ENCODE measurements around the gene ARL5B.

ARL5B gene

DNA sequence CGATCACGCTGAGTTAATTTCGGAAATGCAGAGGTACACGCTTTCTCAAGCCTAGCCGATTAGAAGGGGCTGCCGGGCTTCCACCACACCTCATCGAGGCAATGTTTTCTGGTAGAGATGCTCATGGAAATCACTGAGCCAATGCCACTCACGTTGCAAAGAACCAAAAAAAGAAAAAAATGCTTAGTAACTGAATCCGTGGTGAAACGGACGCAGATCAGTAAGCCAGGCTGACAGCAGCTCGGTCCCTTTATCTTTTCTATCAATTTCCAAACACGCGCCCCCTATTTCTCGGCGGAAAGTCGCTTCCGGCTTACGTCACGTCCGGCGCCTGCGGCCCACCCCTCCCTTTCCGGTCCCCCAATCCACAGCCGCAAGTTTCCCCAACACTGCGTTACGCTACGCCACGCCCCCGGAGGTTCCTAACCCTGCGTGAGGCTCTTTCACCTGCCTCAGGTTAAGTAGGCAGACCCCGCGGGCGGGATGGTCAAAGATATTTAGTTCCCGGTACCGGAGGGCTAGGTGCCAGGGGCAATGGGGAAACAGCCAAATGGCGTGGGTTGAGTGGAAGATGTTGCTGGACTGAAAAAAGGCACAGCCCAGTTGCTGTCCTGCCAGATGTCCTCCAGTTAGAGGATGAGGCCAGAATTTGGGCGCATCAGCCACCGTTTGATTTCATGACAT is 7.8 kb upstream of the ARL5B start, which contains the start of gene NSUN6 (continued):
- TF ChIP-seq ZBTB1 (tag by site-specific recombination; IDR thresholded peaks at IDR 0.05) (no peak), KLF7 (tag by site-specific recombination; IDR thresholded peaks at IDR 0.05; ENCODE audit: borderline replicate concordance) (no peak; the same call in 1 of the 2 replicates), SETDB1 (IDR thresholded peaks at IDR 0.05; ENCODE audit: insufficient read length, low read length) (no peak), ZNF549 (tag by site-specific recombination; IDR thresholded peaks at IDR 0.05) (no peak), SCRT2 (tag by site-specific recombination; IDR thresholded peaks at IDR 0.05) (no peak), ZNF146 (tag by site-specific recombination; IDR thresholded peaks at IDR 0.05) (no peak), KLF1 (tag by site-specific recombination; IDR thresholded peaks at IDR 0.05) (peak; percentile 68), ZNF292 (tag by site-specific recombination; IDR thresholded peaks at IDR 0.05; ENCODE audit: borderline replicate concordance, low read depth) (no peak), EGR2 (tag by site-specific recombination; IDR thresholded peaks at IDR 0.05; ENCODE audit: low read depth) (peak; percentile 47), ZNF394 (tag by site-specific recombination; IDR thresholded peaks at IDR 0.05; ENCODE audit: borderline replicate concordance) (peak; percentile 43; the same call in 1 of the 2 replicates), ZNF768 (tag by site-specific recombination; IDR thresholded peaks at IDR 0.05) (no peak), ZNF23 (tag by site-specific recombination; IDR thresholded peaks at IDR 0.05; ENCODE audit: borderline replicate concordance) (no peak), YY1 (tag by site-specific recombination; IDR thresholded peaks at IDR 0.05) (no peak; the same call in 1 of the 2 replicates), ZNF664 (tag by site-specific recombination; IDR thresholded peaks at IDR 0.05) (no peak), ZFHX2 (tag by site-specific recombination; conservative IDR thresholded peaks at IDR 0.05) (peak; percentile 52), ZNF221 (tag by site-specific recombination; IDR thresholded peaks at IDR 0.05; ENCODE audit: borderline replicate concordance) (no peak), PRDM4 (tag by site-specific recombination; IDR thresholded peaks at IDR 0.05) (no peak), PRDM2 (tag by site-specific recombination; IDR thresholded peaks at IDR 0.05; ENCODE audit: borderline replicate concordance) (no peak), TCF7L2 (IDR thresholded peaks at IDR 0.05; ENCODE audit: borderline replicate concordance, low read depth, low read length) (no peak)
- TF ChIP-seq, protein P1, sequence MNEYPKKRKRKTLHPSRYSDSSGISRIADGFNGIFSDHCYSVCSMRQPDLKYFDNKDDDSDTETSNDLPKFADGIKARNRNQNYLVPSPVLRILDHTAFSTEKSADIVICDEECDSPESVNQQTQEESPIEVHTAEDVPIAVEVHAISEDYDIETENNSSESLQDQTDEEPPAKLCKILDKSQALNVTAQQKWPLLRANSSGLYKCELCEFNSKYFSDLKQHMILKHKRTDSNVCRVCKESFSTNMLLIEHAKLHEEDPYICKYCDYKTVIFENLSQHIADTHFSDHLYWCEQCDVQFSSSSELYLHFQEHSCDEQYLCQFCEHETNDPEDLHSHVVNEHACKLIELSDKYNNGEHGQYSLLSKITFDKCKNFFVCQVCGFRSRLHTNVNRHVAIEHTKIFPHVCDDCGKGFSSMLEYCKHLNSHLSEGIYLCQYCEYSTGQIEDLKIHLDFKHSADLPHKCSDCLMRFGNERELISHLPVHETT (tag by site-specific recombination; IDR thresholded peaks at IDR 0.05) = 0 out of 2 replicates have a peak, but pooled peaks have one; percentile 21
- TF ChIP-seq, protein P2, sequence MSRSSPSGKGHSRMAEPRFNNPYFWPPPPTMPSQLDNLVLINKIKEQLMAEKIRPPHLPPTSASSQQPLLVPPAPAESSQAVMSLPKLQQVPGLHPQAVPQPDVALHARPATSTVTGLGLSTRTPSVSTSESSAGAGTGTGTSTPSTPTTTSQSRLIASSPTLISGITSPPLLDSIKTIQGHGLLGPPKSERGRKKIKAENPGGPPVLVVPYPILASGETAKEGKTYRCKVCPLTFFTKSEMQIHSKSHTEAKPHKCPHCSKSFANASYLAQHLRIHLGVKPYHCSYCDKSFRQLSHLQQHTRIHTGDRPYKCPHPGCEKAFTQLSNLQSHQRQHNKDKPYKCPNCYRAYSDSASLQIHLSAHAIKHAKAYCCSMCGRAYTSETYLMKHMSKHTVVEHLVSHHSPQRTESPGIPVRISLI (tag by site-specific recombination; IDR thresholded peaks at IDR 0.05) = no peak
- TF ChIP-seq, protein P3, sequence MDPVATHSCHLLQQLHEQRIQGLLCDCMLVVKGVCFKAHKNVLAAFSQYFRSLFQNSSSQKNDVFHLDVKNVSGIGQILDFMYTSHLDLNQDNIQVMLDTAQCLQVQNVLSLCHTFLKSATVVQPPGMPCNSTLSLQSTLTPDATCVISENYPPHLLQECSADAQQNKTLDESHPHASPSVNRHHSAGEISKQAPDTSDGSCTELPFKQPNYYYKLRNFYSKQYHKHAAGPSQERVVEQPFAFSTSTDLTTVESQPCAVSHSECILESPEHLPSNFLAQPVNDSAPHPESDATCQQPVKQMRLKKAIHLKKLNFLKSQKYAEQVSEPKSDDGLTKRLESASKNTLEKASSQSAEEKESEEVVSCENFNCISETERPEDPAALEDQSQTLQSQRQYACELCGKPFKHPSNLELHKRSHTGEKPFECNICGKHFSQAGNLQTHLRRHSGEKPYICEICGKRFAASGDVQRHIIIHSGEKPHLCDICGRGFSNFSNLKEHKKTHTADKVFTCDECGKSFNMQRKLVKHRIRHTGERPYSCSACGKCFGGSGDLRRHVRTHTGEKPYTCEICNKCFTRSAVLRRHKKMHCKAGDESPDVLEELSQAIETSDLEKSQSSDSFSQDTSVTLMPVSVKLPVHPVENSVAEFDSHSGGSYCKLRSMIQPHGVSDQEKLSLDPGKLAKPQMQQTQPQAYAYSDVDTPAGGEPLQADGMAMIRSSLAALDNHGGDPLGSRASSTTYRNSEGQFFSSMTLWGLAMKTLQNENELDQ (tag by site-specific recombination; IDR thresholded peaks at IDR 0.05; ENCODE audit: low read depth) = no peak

All from HEK293 (cell line).